HG02642 (cell line): Measurements from ENCODE around the gene SGCG.
A peak's percentile ranks its signal among the peaks of the same experiment; 100 is the strongest.
"Not testable (repeated sequence)": the region's sequence is repeated elsewhere in the genome, so short reads cannot be mapped to it uniquely, and the experiment has no call there.

Source experiments
- ATAC-seq: cut with Tn5 transposase; IDR thresholded peaks from one replicate; pipeline ENCODE4 v1.9.1; 2021; ENCODE audit warnings: mild to moderate bottlenecking; ENCODE audit not compliant: unreplicated experiment, poor library complexity

Gene SGCG

DNA sequence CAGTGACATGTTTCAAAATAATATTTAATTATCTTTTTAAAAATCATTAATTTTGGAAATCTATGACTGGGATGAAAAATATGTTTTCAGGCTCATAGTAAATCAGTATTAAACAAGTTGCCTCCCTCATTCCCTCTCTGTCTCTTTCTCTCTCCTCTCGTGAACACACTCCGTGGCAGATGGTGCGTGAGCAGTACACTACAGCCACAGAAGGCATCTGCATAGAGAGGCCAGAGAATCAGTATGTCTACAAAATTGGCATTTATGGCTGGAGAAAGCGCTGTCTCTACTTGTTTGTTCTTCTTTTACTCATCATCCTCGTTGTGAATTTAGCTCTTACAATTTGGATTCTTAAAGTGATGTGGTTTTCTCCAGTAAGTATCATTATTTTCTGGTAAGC is 22.7 kb downstream of the SGCG start:
- ATAC-seq, result no peak

DNA sequence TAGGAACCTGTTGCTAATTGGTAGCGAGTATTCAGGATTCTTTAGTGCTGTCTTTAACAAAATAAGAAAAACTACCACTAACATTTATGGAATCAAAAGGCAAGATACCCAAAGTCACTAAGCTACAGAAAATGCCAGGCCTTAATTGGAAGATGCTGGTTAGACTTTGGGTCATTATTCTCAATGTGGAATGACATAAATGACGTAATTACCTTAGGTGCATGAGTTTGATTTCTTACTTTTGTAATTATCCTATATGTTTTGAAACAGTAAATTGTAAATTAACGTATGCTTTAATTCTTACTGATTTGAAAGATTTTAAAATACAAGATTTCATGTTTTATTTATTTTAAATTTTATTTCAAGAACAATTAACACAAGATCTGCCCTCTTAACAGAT is 25.0 kb downstream of the SGCG start:
- ATAC-seq, result no peak

DNA sequence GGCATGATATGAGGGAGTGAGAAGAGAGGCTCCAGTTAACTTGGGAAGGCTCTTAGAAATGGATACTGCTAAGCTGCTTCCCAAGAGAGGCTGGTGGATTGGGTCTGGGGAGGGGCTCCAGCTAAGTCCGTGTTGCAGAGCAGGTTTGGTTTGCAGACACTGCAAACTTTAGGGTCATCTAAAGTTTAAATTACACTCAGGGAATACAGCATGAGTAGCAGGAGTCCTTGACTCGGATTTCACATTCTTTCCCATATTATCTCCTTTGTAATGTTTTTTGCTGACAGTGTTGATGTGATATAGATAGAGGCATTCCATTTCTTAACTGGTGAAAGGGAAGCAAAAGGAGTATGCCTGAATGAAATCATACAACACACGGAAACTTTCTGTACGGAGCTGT is 31.9 kb downstream of the SGCG start:
- ATAC-seq, result no peak

DNA sequence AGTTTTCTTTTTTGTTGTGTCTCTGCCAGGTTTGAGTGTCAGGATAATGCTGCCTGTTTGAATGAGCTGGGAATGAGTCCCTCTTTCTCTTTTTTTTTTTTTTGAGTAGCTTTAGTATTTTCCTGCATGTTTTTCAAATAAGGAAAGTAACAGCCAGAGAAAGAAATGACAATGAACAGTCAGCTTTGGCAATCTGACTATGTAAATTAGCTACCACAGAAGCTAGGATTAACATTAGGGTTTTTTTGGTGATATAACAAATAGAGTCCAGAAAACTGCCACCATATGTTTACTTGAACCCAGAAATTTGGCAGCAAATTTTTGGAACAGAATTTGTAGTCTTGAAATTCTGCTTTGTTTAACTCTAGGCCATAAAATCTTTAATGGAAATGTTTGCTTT is 50.5 kb downstream of the SGCG start:
- ATAC-seq, result no peak

DNA sequence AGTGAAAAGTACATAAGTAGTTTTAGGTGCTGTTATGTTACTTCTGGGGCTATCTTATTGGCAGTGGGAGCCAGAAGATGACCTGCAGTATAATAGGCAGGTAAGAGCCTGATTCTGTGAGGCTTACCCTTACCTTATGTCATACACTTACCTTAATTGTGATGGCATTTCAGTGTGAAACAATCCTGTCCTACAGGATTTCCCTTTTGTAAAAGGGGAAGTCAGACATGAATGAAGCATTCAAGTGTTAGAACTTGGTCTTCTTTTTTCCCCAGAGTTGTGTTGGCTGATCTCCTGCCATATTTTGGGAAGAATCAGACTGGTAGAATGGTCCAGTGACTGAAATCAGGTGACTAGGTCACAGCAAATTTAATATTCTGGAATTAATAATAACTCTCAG is 55.2 kb downstream of the SGCG start:
- ATAC-seq, result no peak

DNA sequence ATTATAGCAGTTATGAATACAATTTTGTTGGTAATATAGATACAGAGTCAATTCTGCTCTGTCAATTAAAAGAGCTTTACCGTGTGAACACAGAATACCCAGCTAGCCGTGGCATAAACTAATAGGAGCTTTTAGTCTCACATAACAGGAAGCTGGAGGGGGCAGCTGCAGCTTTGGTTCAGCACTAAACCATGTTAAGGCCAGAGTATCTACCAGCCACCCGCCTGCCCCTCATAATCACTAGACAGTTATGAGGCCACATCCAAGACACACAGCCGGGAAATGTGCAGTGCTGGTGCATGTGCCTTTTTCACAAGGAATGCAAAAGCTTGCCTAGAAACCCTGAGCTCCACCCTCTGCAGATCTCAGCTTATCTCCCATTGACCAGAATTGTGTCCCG is 62.3 kb downstream of the SGCG start:
- ATAC-seq, result no peak

DNA sequence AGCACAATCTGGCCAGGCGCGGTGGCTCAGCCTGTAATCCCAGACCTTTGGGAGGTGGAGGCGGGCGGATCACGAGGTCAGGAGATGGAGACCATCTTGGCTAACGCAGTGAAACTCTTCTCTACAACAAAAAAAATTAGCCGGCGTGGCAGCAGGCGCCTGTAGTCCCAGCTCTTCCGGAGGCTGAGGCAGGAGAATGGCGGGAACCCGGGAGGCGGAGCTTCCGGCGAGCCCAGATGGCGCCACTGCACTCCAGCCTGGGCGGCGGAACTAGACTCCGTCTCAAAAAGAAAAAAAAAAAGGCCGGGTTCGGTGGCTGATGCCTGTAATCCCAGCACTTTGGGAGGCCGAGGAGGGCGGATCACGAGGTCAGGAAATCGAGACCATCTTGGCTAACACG is 67.6 kb downstream of the SGCG start:
- not testable (repeated sequence) for ATAC-seq

DNA sequence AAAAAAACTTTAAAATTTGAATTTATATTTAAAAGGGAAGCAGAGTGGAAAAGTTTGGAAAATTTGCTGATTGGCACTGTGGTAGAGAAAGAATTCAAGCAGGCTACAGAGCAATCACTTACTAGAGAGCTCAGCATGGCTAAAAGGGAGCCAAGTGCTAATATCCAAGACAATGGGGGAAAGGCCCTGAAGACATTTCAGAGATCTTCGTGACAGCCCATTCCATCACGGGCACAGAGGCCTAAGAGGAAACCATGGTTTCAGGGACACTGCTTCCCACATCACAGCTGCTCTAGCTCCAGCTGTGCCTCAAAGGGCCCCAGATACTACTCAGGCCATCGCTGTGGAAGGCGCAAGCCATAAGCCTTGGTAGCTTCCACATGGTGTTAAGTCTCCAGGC is 73.7 kb downstream of the SGCG start:
- ATAC-seq, result no peak

DNA sequence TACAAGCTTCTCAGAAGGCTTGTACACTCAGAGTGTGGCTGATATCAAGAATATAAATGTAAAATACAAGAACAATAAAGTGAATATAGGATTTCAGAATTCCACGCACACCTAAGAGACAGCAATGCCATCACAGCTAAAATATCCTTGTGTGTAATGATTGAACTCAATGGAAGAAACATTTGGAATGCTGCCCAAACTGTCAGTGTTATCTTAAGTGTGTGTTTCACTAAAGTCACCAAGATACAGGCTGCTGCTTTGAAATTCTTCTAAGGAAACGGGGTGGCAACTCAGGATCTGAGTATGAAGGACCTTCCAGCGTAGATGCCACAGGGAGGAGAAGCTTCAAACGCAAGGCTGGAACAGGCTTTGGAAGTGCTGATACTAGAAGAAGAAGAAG is 86.8 kb downstream of the SGCG start:
- ATAC-seq, result no peak

DNA sequence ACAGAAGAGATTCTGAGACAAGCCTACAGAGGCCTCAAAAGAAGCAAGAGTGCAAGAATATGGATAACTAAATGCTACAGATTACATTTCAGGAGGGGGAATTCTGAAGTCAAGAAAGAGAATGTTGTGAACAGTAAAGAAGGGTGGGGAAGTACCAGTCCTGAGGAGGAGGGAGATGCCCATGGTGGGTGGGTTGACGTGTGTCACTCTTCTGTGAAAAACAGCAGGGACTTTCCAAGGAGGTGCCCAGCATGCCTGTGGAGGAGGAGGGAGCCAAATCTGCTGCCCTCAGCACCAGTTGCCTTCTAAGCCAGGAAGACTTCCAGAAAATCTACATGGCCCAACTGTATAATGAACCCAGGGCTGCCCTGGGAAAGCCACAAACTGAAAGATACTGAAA is 87.7 kb downstream of the SGCG start:
- ATAC-seq, result peak; percentile 89

DNA sequence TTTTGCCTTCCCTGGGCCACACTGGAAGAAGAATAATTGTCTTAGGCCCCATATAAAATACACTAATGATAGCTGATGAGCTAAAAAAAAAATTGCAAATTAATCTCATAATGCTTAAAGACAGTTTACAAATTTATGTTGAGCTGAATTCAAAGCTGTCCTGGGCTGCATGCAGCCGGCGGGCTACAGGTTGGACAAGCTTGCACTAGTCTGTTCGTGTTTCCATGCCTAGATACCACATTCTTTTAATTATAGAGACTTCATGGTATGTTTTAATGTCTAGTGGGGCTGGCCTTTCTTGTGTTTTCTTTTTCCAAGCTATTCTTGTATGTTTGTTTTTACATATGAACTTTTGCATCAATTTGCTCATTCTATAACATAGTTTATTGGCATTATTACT is 90.6 kb downstream of the SGCG start:
- ATAC-seq, result no peak

DNA sequence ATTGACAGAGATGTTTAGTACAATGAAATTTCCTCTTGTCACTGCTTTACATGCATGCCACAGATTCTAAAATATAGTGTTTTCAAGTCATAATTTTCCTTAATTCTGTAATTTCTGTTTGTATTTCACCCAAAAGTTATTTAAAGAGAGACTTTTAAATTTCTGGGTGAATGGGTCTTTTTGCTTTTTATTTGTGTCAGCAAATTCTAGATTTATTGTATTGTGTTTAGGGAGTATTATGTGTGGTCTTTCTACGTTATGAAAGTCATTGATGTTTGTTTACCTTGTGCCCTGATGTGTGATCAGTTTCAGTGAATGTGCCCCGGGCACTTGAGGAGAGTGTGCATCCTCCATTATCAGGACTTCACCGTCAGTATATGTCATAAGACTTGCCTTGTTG is 92.7 kb downstream of the SGCG start:
- no peak for ATAC-seq

DNA sequence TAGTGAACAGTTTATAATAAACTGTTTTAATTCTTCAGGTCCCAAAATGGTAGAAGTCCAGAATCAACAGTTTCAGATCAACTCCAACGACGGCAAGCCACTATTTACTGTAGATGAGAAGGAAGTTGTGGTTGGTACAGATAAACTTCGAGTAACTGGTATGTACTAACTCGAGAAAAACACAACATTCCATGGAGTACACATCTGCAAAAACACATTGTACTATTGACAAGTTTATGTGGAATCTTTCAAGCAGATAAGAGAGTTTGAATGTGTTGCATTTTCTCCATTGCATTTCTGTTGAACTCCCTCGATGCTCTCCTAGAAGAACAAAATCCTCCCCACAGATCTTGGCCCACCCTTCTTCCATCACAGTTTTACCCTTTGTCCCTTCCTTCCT is 98.5 kb downstream of the SGCG start:
- ATAC-seq, result no peak

DNA sequence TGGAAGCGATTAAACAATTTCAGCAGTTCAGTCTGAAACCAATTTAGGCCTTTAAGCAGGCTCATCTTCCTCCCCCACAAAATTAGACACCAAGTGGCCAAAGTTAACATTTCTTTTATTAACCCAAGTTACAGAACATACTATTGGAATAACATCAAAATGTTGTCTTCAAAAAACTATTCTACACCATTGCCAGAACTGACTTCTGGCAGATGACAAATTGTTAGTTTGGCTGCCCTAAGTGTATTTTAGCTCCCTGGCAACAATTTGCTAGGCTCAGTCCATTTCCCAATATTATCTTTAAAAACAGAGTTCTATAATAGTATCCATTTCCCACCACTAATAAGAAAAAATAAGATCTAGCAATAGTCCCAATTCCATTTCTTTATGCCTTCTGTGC is 107.8 kb downstream of the SGCG start:
- ATAC-seq, result no peak

DNA sequence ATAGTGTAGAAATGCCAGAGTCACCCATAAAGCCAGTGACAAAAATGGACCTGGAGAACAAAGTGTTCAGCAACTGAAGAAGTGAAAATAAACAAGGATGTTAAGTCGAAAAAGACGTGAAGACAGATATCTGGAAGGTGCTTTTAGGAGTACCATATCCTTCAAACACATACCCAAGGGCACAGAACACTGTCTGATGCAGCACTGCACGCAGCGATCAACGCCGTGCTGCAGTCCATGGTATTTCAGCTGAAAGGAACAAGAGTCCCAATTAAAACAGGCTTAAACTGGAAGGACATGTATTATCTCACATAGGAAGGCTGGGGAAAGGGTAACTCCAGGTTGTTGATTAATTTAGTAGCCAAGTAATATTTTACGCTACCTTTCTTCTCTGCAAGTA is 108.2 kb downstream of the SGCG start:
- no peak for ATAC-seq

DNA sequence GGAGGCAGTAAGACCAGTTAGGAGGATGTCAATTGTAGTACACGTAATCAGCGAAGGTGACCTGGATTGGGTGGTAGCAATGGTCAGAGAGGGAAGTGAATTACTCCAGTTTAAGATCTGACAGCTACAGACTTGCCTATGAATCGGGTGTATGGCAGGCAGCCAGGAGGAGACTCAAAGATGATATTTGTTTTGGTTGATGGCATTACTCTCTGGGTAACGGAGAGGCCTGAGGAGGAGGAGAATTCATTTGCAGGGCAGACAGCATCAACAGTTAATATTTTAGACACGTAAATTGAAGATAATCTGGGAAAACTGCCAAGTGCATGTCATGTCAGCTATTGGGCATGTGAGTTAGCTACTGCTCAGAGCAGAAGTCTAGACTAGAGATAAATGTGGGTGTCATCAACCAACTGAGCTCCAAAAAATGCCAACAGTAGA is 109.2 kb downstream of the SGCG start:
- no peak for ATAC-seq

DNA sequence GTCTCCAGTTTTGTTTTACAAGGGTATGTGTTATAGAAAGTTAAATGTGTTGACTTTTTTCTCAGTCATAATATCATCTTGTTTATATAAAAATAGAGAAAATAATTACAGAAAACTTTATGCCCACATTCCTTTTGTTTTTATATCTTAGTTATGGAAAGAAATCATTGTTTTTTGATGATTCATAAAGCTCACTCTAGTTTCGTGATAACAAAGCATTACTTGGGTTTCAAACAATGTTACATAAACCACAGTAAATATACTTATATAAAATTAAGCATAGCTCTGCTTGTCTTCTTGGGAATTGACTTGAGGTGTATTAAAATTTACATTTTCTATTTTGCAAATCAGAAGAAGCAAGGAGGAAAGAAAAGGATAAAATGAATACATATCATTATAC is 111.8 kb downstream of the SGCG start:
- no peak for ATAC-seq

DNA sequence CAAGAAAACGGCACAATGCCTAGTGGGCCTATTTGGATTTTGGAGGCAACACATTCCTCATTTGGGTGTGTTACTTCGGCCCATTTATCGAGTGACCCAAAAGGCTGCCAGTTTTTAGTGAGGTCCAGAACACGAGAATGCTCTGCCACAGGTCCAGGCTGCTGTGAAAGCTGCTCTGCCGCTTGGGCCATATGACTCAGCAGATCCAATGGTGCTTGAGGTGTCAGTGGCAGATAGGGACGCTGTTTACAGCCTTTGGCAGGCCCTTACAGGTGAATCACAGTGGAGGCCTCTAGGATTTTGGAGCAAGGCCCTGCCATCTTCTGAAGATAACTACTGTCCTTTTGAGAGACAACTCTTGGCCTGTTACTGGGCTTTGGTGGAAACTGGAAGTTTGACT is 134.1 kb downstream of the SGCG start:
- ATAC-seq, result not testable (repeated sequence)

DNA sequence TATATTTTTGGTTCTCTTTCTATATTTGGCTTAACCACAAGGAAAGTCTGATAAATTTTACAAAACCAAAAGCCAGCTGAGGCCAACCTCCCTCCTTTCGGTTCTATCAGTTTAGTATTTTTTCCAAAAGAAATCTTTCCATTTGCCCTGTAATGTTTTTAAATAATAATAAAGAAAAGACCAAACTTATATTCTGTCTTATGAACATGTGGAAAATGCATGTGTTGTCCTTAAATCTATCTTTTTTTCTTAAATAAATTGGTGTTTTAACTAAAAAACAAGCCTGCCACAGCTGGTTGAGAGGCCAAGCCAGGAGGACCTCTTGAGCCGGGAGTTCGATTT is 139.1 kb downstream of the SGCG start:
- no peak for ATAC-seq

DNA sequence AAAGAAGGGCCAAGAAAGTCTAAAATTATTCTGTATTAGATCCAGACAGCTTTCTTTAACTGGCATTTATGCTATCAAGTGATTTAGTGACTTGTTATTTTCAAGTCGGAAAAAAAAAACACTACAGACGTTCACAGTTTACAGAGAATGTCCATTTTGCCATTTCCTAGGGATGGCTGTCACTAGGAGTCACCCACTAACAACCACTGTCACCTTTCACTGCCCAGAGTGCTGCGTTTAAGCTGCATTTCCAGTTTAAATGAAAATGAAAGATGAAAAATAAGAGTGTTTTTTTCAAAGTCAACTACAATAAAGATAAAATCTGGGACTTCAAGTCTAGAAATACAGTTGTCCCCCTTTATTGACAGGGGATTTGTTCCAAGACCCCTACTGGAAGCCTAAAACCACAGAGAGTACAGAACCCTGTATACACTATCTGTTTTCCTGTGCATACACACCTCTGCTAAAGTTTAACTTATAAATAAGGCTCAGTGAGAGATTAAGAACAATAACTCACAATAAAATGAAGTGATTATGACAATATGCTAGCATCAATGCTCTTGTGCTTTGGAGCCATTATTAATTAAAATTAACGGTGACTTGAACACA is 140.3 kb downstream of the SGCG start:
- peak; percentile 16 for ATAC-seq

DNA sequence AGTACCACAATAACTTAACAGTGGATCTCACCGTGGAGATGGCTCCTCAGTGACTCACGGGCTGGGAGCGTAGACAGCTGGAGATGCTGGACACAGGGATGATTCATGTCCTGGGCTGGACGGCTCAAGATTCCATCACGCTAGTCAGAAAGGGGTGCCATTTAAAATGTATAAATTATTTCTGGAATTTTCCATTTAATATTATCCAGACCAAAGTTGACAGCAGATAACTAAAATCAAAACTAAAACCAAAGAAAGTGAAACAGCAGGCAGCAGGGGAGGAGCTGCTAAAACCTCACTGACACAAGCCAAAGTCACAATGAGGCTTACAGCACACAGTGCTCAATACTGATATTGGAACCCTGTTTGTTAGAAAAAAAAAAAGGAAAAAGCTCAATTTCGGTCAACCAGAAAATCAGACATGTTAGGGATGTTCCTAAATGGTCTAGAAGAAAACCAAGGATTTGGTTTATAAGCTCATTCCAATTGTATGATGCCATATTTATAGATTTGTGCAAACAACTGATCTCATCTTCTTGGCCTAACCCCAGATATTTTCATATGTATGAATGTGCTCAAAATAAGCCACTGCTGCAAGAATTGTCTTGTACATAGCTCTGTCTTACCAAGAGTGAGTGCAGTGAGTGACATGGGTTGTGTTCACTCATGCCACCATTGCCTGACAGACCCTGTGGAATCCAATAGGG is 140.9 kb downstream of the SGCG start:
- peak; percentile 79 for ATAC-seq
